ENCODE measurements around the gene ADAMTS17.

Gene ADAMTS17

GRCh38 chr15:99974246-99974645 lies 367.5 kb downstream of the ADAMTS17 start:
- DNase-seq (ENCODE audit: low spot score): no peak

- DNase-seq (ENCODE audit: low spot score): no peak
Observed at GRCh38 chr15:99973351-99973750, 368.4 kb downstream of the ADAMTS17 start.

- DNase-seq (ENCODE audit: low spot score): no peak
Observed at GRCh38 chr15:99970891-99971430, 370.8 kb downstream of the ADAMTS17 start.

GRCh38 chr15:99969261-99969920 lies 372.4 kb downstream of the ADAMTS17 start:
- no peak for DNase-seq (ENCODE audit: low spot score)

GRCh38 chr15:99967841-99968371 lies 373.9 kb downstream of the ADAMTS17 start:
- DNase-seq (ENCODE audit: low spot score): no peak

- no peak for DNase-seq (ENCODE audit: low spot score)
Observed at GRCh38 chr15:99966815-99967214, 375.0 kb downstream of the ADAMTS17 start.

GRCh38 chr15:99965376-99965775 lies 376.4 kb downstream of the ADAMTS17 start:
- no peak for DNase-seq (ENCODE audit: low spot score)

GRCh38 chr15:99963976-99964375 lies 377.8 kb downstream of the ADAMTS17 start:
- no peak for DNase-seq (ENCODE audit: low spot score)

- no peak for DNase-seq (ENCODE audit: low spot score)
Observed at GRCh38 chr15:99963096-99963825, 378.5 kb downstream of the ADAMTS17 start.

GRCh38 chr15:99962006-99962561 lies 379.7 kb downstream of the ADAMTS17 start:
- DNase-seq (ENCODE audit: low spot score): no peak

- no peak for DNase-seq (ENCODE audit: low spot score)
Observed at GRCh38 chr15:99961011-99961441, 380.7 kb downstream of the ADAMTS17 start.

- no peak for DNase-seq (ENCODE audit: low spot score)
Observed at GRCh38 chr15:99959326-99959725, 382.4 kb downstream of the ADAMTS17 start.

- DNase-seq (ENCODE audit: low spot score): no peak
Observed at GRCh38 chr15:99958426-99959097, 383.2 kb downstream of the ADAMTS17 start.

GRCh38 chr15:99957642-99958013 lies 384.1 kb downstream of the ADAMTS17 start:
- DNase-seq (ENCODE audit: low spot score): no peak

- no peak for DNase-seq (ENCODE audit: low spot score)
Observed at GRCh38 chr15:99956820-99957641, 384.7 kb downstream of the ADAMTS17 start.

- no peak for DNase-seq (ENCODE audit: low spot score)
Observed at GRCh38 chr15:99956022-99956775, 385.6 kb downstream of the ADAMTS17 start.

GRCh38 chr15:99955532-99955931 lies 386.2 kb downstream of the ADAMTS17 start:
- no peak for DNase-seq (ENCODE audit: low spot score)

- no peak for DNase-seq (ENCODE audit: low spot score)
Observed at GRCh38 chr15:99955181-99955525, 386.6 kb downstream of the ADAMTS17 start.

GRCh38 chr15:99954361-99955180 lies 387.2 kb downstream of the ADAMTS17 start:
- DNase-seq (ENCODE audit: low spot score): no peak

- DNase-seq (ENCODE audit: low spot score): no peak
Observed at GRCh38 chr15:99953886-99954285, 387.9 kb downstream of the ADAMTS17 start.

Measured in CD4-positive, alpha-beta T cell treated with Interleukin-15 for 4 hours (primary cell).